Glomerular endothelial cell (primary cell): ENCODE measurements around the gene F2. TPM values are rescaled to one million over a fixed set of nuclear protein-coding genes. Genes with fewer than 3 reads are reported as not detected.
"Not testable (repeated sequence)": the region's sequence is repeated elsewhere in the genome, so short reads cannot be mapped to it uniquely, and the experiment has no call there.

Experiments
- DNase-seq: peaks from one replicate; pipeline ENCODE4 v3.0.0-alpha.2; 2011; ENCODE audit warnings: low read depth, low spot score; ENCODE audit errors: extremely low read depth
- total RNA-seq: library from RNA; depleted of rRNA; stranded (reverse); fragments of >200 nt; gene quantifications from 2 replicates; pipeline ENCODE4 v1.2.3, GENCODE V29; 2015

F2 gene
- total RNA-seq, 1 donor from 2014 or later, result not detected

GRCh38 chr11:46712874-46713576, 6.0 kb upstream of the F2 start:
- no peak for DNase-seq

GRCh38 chr11:46717825-46718154, 1.2 kb upstream of the F2 start:
- not testable (repeated sequence) for DNase-seq

DNA sequence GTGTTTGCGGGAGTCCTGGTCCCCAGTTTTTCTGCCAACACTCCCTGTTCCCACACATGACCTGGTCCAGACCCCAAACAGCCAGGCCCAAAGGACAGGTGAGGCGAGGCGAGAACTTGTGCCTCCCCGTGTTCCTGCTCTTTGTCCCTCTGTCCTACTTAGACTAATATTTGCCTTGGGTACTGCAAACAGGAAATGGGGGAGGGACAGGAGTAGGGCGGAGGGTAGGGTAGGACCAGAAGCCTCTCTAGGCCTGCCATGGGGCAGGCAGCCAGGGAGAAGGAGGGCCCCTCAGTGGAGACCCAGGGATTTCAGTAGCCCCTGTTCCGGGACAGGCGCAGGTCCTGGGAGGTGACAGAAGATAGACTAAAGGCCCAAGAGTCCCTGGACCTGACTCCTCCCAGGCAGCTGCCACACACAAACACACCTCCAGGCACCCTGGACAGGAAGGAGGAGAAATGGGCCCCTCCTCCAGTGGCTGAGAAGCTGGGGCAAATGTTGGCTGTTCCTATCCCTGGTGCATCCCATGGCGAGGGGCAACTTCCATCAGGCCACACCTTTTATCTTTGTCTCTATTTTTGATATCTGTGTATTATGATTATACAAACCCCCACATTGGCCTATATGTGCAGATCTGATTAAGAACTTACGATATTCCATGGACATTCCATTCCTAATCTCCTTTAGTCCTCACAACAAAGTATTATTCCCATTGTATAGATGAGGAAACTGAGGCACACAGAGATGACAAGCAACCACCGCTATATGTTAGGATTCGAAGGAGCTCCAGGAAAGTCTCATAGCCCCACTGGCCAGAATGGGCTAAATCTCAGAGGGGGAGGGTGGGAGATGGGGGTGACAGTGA, 626 bp upstream of the F2 start:
- no peak for DNase-seq

DNA sequence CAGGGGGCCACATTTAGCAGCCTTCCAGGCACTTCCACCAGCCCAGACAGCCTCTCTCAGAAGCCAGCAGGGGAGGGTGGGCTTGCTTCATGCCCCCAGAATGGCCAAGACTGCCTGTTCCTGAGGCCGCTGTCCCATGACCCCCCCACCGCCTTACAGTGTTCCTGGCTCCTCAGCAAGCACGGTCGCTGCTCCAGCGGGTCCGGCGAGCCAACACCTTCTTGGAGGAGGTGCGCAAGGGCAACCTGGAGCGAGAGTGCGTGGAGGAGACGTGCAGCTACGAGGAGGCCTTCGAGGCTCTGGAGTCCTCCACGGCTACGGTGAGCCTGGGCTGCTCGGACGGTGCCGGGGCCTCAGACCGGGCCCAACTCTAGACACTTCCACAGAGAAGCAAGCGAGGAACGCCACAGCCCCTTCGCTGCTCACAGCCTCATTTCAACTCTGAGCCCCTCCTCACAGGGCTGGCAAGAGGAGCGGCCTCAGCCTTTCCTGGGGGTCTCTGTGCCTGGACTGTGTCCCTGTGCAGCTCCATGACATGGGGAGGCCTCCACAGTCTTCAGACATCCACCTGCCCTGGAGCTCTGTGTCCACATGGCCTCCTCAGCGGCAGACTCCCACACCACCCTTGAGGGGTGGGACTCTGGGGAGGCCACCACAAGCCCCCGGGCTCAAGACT, 668 bp downstream of the F2 start:
- DNase-seq, result no peak

- no peak for DNase-seq
Measured at GRCh38 chr11:46721286-46721685, 2.3 kb downstream of the F2 start.

DNA sequence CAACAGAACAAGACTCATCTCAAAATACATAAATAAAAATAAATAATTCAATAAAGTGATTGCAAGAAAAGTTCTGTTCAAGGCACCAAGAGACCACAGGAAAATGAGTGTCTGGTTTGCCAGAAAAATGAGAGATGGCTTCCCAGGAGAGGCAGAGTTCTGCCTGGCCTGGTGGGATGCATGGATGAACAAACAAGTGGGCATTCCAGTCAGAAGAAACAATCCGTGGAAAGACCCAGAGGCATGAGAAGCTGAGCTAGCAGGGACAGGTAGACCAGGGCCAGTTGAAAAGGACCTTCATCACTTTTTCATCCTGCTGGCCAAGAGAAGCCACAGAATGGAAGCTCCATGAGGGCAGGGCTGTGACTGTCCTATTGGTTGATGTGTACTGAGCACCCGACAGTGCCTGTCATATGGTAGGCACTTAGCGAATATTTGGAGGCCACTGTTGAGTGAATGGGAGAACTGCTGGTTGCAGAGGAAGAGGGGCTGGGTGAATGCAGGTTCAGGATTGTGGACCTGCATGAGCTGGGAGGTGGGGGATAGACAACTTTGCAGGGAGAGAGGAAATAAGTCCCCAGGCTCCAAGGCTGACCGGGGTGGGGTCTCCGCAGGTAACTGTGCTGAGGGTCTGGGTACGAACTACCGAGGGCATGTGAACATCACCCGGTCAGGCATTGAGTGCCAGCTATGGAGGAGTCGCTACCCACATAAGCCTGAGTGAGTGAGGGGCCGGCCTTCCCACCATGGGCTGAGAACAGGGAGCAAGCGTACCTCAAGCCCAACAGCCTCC, 3.7 kb downstream of the F2 start:
- no peak for DNase-seq

- DNase-seq, result no peak
Measured at GRCh38 chr11:46723359-46723680, 4.3 kb downstream of the F2 start.

DNA sequence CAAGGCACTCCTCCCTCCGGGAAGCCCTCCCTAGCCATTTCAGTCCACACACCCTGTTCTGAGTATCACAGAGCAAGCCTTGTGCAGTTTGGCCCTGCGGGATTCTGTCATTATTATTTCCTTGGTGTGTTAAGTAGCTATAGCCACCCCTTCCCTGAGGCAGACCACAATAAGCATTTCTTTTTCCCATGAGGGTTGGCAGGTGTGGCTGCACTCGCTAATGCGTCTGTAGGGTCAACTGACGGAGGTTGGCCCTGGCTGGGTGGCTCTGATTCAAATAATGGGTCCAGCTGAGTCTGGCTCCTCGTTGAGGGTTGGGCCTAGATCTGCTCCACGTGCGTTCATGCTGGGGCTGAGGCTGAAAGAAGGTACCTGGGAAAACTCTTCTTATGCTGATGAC, 5.1 kb downstream of the F2 start:
- no peak for DNase-seq

- no peak for DNase-seq
Measured at GRCh38 chr11:46725338-46726205, 6.6 kb downstream of the F2 start.

GRCh38 chr11:46726206-46726862, 7.3 kb downstream of the F2 start:
- DNase-seq, result no peak

DNA sequence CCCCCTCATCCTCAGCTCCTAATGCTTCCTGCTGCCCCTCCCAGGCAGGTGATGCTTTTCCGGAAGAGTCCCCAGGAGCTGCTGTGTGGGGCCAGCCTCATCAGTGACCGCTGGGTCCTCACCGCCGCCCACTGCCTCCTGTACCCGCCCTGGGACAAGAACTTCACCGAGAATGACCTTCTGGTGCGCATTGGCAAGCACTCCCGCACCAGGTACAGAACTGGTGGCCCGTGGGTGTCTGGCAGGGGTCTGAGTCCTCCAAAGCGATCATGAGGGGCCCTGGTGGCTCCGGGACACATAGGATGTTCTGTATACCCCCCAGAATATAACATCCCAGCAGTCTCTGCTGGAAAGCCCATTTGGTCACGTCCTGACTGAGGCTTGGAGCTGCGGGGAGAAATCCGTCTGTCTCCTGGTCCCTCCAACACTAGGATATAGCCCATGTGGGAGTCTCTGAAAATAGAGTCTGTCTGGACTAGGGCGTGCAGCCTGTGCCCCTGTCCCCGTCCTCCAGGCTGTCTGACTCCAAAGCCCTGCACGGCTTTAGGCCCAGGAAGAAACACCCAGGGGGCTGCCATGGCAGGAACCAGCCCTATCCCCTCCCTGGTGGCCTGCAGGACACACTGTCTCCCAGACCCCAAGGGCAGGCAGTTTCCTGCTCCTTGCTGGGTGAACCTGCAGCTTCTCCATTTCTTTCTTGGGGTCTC, 9.1 kb downstream of the F2 start:
- no peak for DNase-seq

- DNase-seq, result no peak
Measured at GRCh38 chr11:46728659-46729040, 9.6 kb downstream of the F2 start.

GRCh38 chr11:46729110-46730027, 10.4 kb downstream of the F2 start:
- DNase-seq, result no peak

DNA sequence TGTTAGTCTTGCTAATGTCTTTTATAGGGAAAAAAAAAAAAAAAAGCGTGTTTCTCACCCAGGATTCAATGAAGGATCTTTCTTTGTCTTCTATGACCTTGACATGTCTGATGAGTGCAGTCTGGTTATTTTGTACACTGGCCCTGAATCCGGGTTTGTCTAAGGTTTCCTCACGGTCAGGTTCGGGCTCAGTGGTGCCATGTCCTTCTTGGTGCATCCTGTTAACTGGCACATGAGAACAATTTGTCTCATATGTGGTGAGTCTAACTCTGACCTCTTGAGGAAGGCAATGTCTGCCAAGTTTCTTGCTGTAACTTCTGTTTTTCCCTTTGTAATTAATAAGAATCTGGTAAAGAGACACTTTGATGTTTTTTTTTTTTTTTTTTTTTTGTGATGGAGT, 12.5 kb downstream of the F2 start:
- no peak for DNase-seq

GRCh38 chr11:46733234-46733633, 14.2 kb downstream of the F2 start:
- no peak for DNase-seq

DNA sequence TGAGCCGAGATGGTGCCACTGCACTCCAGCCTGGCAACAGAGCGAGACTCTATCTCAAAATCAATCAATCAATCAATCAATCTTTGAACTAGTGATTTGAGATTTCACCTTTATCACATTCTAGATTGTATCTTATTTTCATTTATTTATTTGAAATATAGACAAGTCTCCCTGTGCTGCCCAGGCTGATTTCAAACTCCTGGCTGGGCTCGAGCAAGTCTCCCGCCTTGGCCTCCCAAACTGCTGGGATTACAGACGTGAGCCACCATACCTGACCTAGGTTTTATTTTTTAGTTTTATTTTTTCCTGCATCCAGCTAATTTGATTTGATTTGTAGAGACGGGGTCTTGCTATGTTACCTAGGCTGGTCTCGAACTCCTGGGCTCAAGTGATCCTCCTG, 17.1 kb downstream of the F2 start:
- DNase-seq, result no peak

DNA sequence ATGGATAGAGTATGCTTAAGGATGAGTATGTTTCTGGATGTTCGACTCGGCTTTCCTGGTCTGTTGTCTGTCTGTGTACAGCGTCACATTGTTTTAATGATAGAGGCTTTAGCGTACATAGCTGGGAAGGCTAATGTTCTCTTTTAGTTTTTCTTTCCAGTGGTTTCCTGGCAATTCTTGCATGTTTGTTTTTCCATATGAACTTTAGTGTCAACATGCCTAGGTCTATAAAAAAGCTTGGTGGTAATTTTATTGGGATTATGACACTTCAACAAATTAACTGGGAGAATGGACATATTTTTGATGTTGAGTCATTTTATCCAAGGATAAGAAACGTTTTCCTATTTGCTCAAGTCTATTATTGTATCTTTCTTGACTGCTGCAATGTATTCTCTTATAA, 17.6 kb downstream of the F2 start:
- DNase-seq, result no peak

DNA sequence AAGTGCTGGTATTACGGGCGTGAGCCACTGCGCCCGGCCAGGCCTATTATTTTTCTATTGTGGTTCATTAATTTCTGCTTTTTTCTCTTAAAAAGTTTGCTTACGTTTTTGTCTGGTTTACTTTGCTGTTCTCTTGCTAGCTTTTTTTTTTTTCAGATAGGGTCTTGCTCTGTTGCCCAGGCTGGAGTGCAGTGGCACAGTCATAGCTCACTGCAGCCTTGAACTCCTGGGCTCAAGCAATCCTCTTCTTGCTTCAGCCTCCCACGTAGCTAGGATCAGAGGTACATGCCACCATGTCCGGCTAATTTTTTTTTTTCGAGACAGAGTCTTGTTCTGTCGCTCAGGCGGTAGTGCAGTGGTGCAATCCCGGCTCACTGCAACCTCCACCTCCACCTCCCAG, 18.7 kb downstream of the F2 start:
- no peak for DNase-seq
